Subcutaneous abdominal adipose tissue (tissue), 5 donors: Measurements from ENCODE around the gene CPNE2.
A peak's percentile ranks its signal among the peaks of the same experiment; 100 is the strongest.

Source experiments
- H3K27ac ChIP-seq: one replicate; pipeline ENCODE4 v1.7.0; 2013; ENCODE audit warnings: low read depth, mild to moderate bottlenecking, inconsistent platforms, low read length, moderate library complexity
- H3K27me3 ChIP-seq, 5 donors: one replicate each; pipeline ENCODE4 v1.7.0; 2013; ENCODE audit warnings: low read length in 5 of 5, inconsistent platforms in 1 of 5; ENCODE audit not compliant: control insufficient read depth in 5 of 5, insufficient read depth in 4 of 5
- H3K36me3 ChIP-seq, 5 donors: one replicate each; pipeline ENCODE4 v1.7.0; 2013; ENCODE audit warnings: low read length in 5 of 5; ENCODE audit not compliant: control insufficient read depth in 5 of 5, insufficient read depth in 5 of 5
- H3K4me1 ChIP-seq, 5 donors: one replicate each; pipeline ENCODE4 v1.7.0; 2013; ENCODE audit warnings: low read length in 5 of 5, mild to moderate bottlenecking in 3 of 5, moderate library complexity in 1 of 5; ENCODE audit not compliant: control insufficient read depth in 5 of 5, insufficient read depth in 5 of 5
- H3K4me3 ChIP-seq, 5 donors: one replicate each; pipeline ENCODE4 v1.7.0; 2013; ENCODE audit warnings: low read length in 5 of 5, low read depth in 1 of 5
- H3K9ac ChIP-seq, 5 donors: one replicate each; pipeline ENCODE4 v1.7.0; 2013; ENCODE audit warnings: low read length in 5 of 5, mild to moderate bottlenecking in 4 of 5, moderate library complexity in 3 of 5
- H3K9me3 ChIP-seq, 5 donors: one replicate each; pipeline ENCODE4 v1.7.0; 2013; ENCODE audit warnings: low read length in 5 of 5; ENCODE audit not compliant: control insufficient read depth in 5 of 5
- donor health status: healthy.
- donor health status: healthy.
- donor health status: healthy.
- donor health status: healthy.
- donor health status: healthy.

Gene CPNE2

GRCh38 chr16:57157533-57157932, 65.2 kb downstream of the CPNE2 start:
- Histone ChIP-seq H3K9ac (no peak overlapping the region), H3K4me3 (no peak overlapping the region), H3K27me3 (no peaks in the 10 kb centered on the region), H3K36me3 (peaks cover 19 to 50% (median 43%) of the 10 kb centered on the region in 5 donors), H3K9me3 (no peaks in the 10 kb centered on the region), H3K4me1 (peaks cover 0 to 9% (median 2%) of the 10 kb centered on the region in 5 donors), H3K27ac (no peak overlapping the region)

- Histone ChIP-seq H3K9me3 (no peaks in the 10 kb centered on the region), H3K4me3 (no peak overlapping the region), H3K9ac (no peak overlapping the region), H3K27me3 (no peaks in the 10 kb centered on the region), H3K36me3 (peaks cover 31 to 45% (median 39%) of the 10 kb centered on the region in 5 donors), H3K27ac (no peak overlapping the region), H3K4me1 (peaks cover 0 to 9% (median under 1%) of the 10 kb centered on the region in 5 donors)
Observed at GRCh38 chr16:57159447-57159846, 67.1 kb downstream of the CPNE2 start.

GRCh38 chr16:57163842-57164241, 71.5 kb downstream of the CPNE2 start:
- Histone ChIP-seq H3K4me1 (peaks cover 0 to 19% (median 8%) of the 10 kb centered on the region in 5 donors), H3K4me3 (no peak overlapping the region), H3K27me3 (no peaks in the 10 kb centered on the region), H3K9me3 (no peaks in the 10 kb centered on the region), H3K27ac (no peak overlapping the region), H3K36me3 (peaks cover 31 to 46% (median 38%) of the 10 kb centered on the region in 5 donors), H3K9ac (no peak overlapping the region)

GRCh38 chr16:57165483-57165882, 73.1 kb downstream of the CPNE2 start:
- Histone ChIP-seq H3K27ac (no peak overlapping the region), H3K36me3 (peaks cover 36 to 55% (median 46%) of the 10 kb centered on the region in 5 donors), H3K9ac (no peak overlapping the region)

GRCh38 chr16:57165938-57166337, 73.6 kb downstream of the CPNE2 start:
- Histone ChIP-seq H3K4me1 (peaks cover 0 to 17% (median 4%) of the 10 kb centered on the region in 5 donors), H3K9ac (no peak overlapping the region), H3K27me3 (no peaks in the 10 kb centered on the region), H3K27ac (no peak overlapping the region), H3K4me3 (no peak overlapping the region), H3K36me3 (peaks cover 34 to 59% (median 50%) of the 10 kb centered on the region in 5 donors), H3K9me3 (no peaks in the 10 kb centered on the region)

More at GRCh38 chr16:57165483-57165882, 73.1 kb downstream of the CPNE2 start:
- Histone ChIP-seq H3K9me3 (no peaks in the 10 kb centered on the region), H3K4me3 (no peak overlapping the region), H3K4me1 (peaks cover 0 to 17% (median 6%) of the 10 kb centered on the region in 5 donors), H3K27me3 (no peaks in the 10 kb centered on the region)

GRCh38 chr16:57166451-57166850, 74.1 kb downstream of the CPNE2 start:
- Histone ChIP-seq H3K27me3 (no peaks in the 10 kb centered on the region), H3K4me1 (peaks cover 0 to 17% (median 4%) of the 10 kb centered on the region in 5 donors), H3K9me3 (no peaks in the 10 kb centered on the region), H3K9ac (no peak overlapping the region), H3K4me3 (no peak overlapping the region), H3K36me3 (peaks cover 37 to 64% (median 55%) of the 10 kb centered on the region in 5 donors), H3K27ac (no peak overlapping the region)

GRCh38 chr16:57166951-57167350, 74.6 kb downstream of the CPNE2 start:
- Histone ChIP-seq H3K27me3 (no peaks in the 10 kb centered on the region), H3K4me3 (no peak overlapping the region), H3K9ac (no peak overlapping the region), H3K36me3 (peaks cover 42 to 68% (median 60%) of the 10 kb centered on the region in 5 donors), H3K27ac (no peak overlapping the region), H3K9me3 (no peaks in the 10 kb centered on the region), H3K4me1 (peaks cover 0 to 17% (median 4%) of the 10 kb centered on the region in 5 donors)

- Histone ChIP-seq H3K36me3 (peaks cover 48 to 68% (median 63%) of the 10 kb centered on the region in 5 donors), H3K27ac (no peak overlapping the region)
Observed at GRCh38 chr16:57167538-57167937, 75.2 kb downstream of the CPNE2 start.

GRCh38 chr16:57167953-57168352, 75.6 kb downstream of the CPNE2 start:
- no peak overlapping the region for H3K4me3 ChIP-seq
- no peak overlapping the region for H3K27ac ChIP-seq
- no peaks in the 10 kb centered on the region for H3K9me3 ChIP-seq
- no peak overlapping the region for H3K9ac ChIP-seq
- H3K27me3 ChIP-seq = no peaks in the 10 kb centered on the region
- peaks cover 49 to 69% (median 67%) of the 10 kb centered on the region in 5 donors for H3K36me3 ChIP-seq
- H3K4me1 ChIP-seq = peaks cover 0 to 17% (median 4%) of the 10 kb centered on the region in 5 donors

More at GRCh38 chr16:57167538-57167937, 75.2 kb downstream of the CPNE2 start:
- Histone ChIP-seq H3K27me3 (no peaks in the 10 kb centered on the region), H3K4me3 (no peak overlapping the region), H3K9ac (peak overlapping the region in 1 of 5 donors; percentile 12), H3K4me1 (peaks cover 0 to 17% (median 4%) of the 10 kb centered on the region in 5 donors), H3K9me3 (no peaks in the 10 kb centered on the region)

- Histone ChIP-seq H3K27ac (no peak overlapping the region), H3K9ac (no peak overlapping the region), H3K36me3 (peaks cover 39 to 66% (median 59%) of the 10 kb centered on the region in 5 donors), H3K9me3 (no peaks in the 10 kb centered on the region), H3K27me3 (no peaks in the 10 kb centered on the region), H3K4me1 (peaks cover 0 to 17% (median 4%) of the 10 kb centered on the region in 5 donors), H3K4me3 (no peak overlapping the region)
Observed at GRCh38 chr16:57169327-57169726, 76.9 kb downstream of the CPNE2 start.
